Activated naive CD4-positive, alpha-beta T cell (primary cell): ENCODE results near the gene NPR1.
"Not testable (repeated sequence)": the region's sequence is repeated elsewhere in the genome, so short reads cannot be mapped to it uniquely, and the experiment has no call there.

Source experiments
- DNase-seq, 4 experiments: peaks; one replicate each; lab custom pipeline; 2025; lab: John Stamatoyannopoulos, UW

The NPR1 gene

GRCh38 chr1:153649863-153650235 lies 28.6 kb upstream of the NPR1 start:
- DNase-seq = peak in 1 of 4 experiments; percentile 7

GRCh38 chr1:153651771-153652170 lies 26.7 kb upstream of the NPR1 start:
- DNase-seq = no peak

- no peak for DNase-seq
Observed at GRCh38 chr1:153652805-153653500, 25.5 kb upstream of the NPR1 start.

- no peak for DNase-seq
Observed at GRCh38 chr1:153655333-153655732, 23.2 kb upstream of the NPR1 start.

- DNase-seq = peak; percentile 68 to 87 (median 80)
Observed at GRCh38 chr1:153658400-153659174, 19.9 kb upstream of the NPR1 start, which contains the start of gene SNAPIN. Gene SNAPIN (plus strand): TSS chr1:153658703. CDS start chr1:153658744, 41 bp downstream.

GRCh38 chr1:153659175-153659534 lies 19.3 kb upstream of the NPR1 start:
- DNase-seq = no peak

GRCh38 chr1:153659656-153660055 lies 18.8 kb upstream of the NPR1 start:
- no peak for DNase-seq

- DNase-seq = no peak
Observed at GRCh38 chr1:153661111-153661708, 17.3 kb upstream of the NPR1 start.

- DNase-seq = no peak
Observed at GRCh38 chr1:153662269-153662668, 16.2 kb upstream of the NPR1 start.

GRCh38 chr1:153663211-153663610 lies 15.3 kb upstream of the NPR1 start:
- no peak for DNase-seq

GRCh38 chr1:153667439-153667838 lies 11.0 kb upstream of the NPR1 start:
- no peak for DNase-seq

GRCh38 chr1:153668672-153669071 lies 9.8 kb upstream of the NPR1 start:
- DNase-seq = not testable (repeated sequence)

- no peak for DNase-seq
Observed at GRCh38 chr1:153669606-153670005, 8.9 kb upstream of the NPR1 start.

- DNase-seq = peak in 2 of 4 experiments; percentile 17 to 34
Observed at GRCh38 chr1:153670257-153670858, 8.1 kb upstream of the NPR1 start.

GRCh38 chr1:153670859-153671627 lies 7.4 kb upstream of the NPR1 start, which contains the start of gene ILF2:
Gene ILF2 (minus strand): TSS chr1:153670993. CDS start chr1:153670922, 71 bp downstream.
- DNase-seq = peak; percentile 85 to 93 (median 90)

GRCh38 chr1:153671628-153672353 lies 6.7 kb upstream of the NPR1 start:
- peak in 2 of 4 experiments; percentile 12 to 20 for DNase-seq

- no peak for DNase-seq
Observed at GRCh38 chr1:153673511-153673910, 5.0 kb upstream of the NPR1 start.

GRCh38 chr1:153677718-153678518 lies 570 bp upstream of the NPR1 start:
- peak in 2 of 4 experiments; percentile 21 to 22 for DNase-seq

- peak in 1 of 4 experiments; percentile 28 for DNase-seq
Observed at GRCh38 chr1:153679337-153680119, 1.0 kb downstream of the NPR1 start.
